ENCODE data around the gene ATG101. TPM values are rescaled to one million over a fixed set of nuclear protein-coding genes. Genes with fewer than 3 reads are reported as not detected.
A peak's percentile ranks its signal among the peaks of the same experiment; 100 is the strongest.

ATG101 gene
- polyA plus RNA-seq, 1 of the 3 experiments (the other 2 are of a cell fraction) = 160 TPM

- H3K4me2 ChIP-seq = no peak overlapping the region
- H3K27me3 ChIP-seq (ENCODE audit: insufficient read depth) = no peaks in the 10 kb centered on the region
- H3K4me3 ChIP-seq (ENCODE audit: low read depth in 2 of 2, low read length in 1 of 2) = no peak overlapping the region; a peak in 1 of 4 replicates
- POLR2A ChIA-PET = interaction anchor here (1.3 to 1.5 kb wide), 2 partner anchors 14 to 58 kb away, joined by 4 to 5 read pairs; partner anchors contain the start of gene ATG101
- H4K20me1 ChIP-seq (ENCODE audit: insufficient read depth) = peaks cover 7% of the 10 kb centered on the region
- H3K36me3 ChIP-seq (replicated peaks in 1 of 2; ENCODE audit: control insufficient read depth in 1 of 2, insufficient read depth in 2 of 2, low read length in 1 of 2) = peaks cover 0 to 7% of the 10 kb centered on the region in 2 experiments
- TF ChIP-seq MXI1 (IDR thresholded peaks at IDR 0.05; ENCODE audit: low read depth, low read length) (no peak), NRF1 (IDR thresholded peaks at IDR 0.05; ENCODE audit: low read depth, low read length) (no peak), FOXJ3 (CRISPR knock-in tag; IDR thresholded peaks at IDR 0.05) (no peak)
- H3K27ac ChIP-seq (ENCODE audit: low read depth in 2 of 2, low read length in 1 of 2) = no peak overlapping the region
- H3K9me2 ChIP-seq = no peaks in the 10 kb centered on the region
- H3F3A ChIP-seq (replicated peaks; ENCODE audit: insufficient read depth) = no peaks in the 10 kb centered on the region
- H2AFZ ChIP-seq (ENCODE audit: low read depth) = no peak overlapping the region
- H3K9me3 ChIP-seq = no peaks in the 10 kb centered on the region
- no peak overlapping the region for H3K9ac ChIP-seq
- peaks cover 5% of the 10 kb centered on the region; the same call in 1 of the 2 replicates for H3K79me2 ChIP-seq (ENCODE audit: insufficient read depth)
- no peak for DNase-seq
- WGBS (ENCODE audit: low lambda C conversion rate) = 0% methylated on average over 2 of the region's 2 CpGs
- CTCF ChIA-PET = interaction anchor here (1.0 to 24.8 kb wide), 13 partner anchors 8 to 897 kb away, joined by 3 to 949 read pairs (median 5); partner anchors contain the start of gene ATG101
- peaks cover 0 to 28% of the 10 kb centered on the region in 2 experiments; a peak in 1 of 4 replicates for H3K4me1 ChIP-seq (ENCODE audit: control insufficient read depth in 1 of 2, insufficient read depth in 2 of 2, low read depth in 1 of 2, low read length in 1 of 2)
Measured at GRCh38 chr12:52083638-52083996, 13.8 kb downstream of the ATG101 start.

DNA sequence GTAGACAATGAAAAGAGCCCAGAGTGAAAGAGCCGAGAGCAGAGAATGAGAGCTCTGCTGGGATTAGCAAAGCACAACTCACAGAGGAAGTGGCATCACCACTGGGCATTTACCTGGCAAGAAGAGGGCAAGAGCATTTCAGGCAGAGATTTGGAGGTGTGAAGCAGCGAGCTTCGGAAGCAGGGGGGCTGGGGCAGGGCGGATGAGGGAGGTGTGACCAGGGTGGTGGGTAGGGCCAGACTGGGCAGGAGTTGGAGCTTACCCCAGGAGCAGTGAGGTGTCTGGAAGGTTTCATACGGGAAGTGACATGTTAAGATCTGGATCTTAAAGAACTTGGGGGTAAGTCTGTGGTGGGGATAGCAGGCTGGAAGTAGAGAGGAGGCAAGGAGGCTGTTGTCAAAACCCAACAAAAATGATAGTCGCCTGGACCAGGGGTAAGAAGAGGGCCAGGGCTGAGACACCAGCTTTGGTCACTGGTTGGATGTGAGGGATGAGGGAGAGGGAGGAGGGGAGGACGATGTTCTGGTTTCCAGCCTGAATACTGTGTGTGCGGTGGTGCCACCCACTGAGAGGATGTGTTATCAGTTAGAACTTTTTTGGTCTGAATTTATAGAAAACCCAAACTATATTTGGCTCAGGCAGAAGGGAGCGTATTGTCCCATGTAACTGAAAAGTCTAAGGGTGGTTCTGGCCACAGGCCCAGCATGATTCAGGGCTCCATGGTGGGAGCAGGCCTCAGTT lies 14.9 kb downstream of the ATG101 start:
- POLR2A ChIA-PET = no interaction called here
- H3F3A ChIP-seq (replicated peaks; ENCODE audit: insufficient read depth) = no peaks in the 10 kb centered on the region
- peaks cover 0 to 28% of the 10 kb centered on the region in 2 experiments; a peak in 1 of 4 replicates for H3K4me1 ChIP-seq (ENCODE audit: control insufficient read depth in 1 of 2, insufficient read depth in 2 of 2, low read depth in 1 of 2, low read length in 1 of 2)
- CTCF ChIA-PET = interaction anchor here (0.7 to 24.8 kb wide), 8 partner anchors 9 to 92 kb away, joined by 3 to 949 read pairs (median 7); partner anchors contain the start of gene ATG101
- no peak for DNase-seq
- H3K79me2 ChIP-seq (ENCODE audit: insufficient read depth) = no peaks in the 10 kb centered on the region
- H3K4me2 ChIP-seq = no peak overlapping the region
- no peak for TF ChIP-seq YY1 (IDR thresholded peaks at IDR 0.05; ENCODE audit: low read depth)
- TF ChIP-seq FOSL2 (IDR thresholded peaks at IDR 0.05; ENCODE audit: borderline replicate concordance, low read depth) = no peak
- no peak for TF ChIP-seq TCF12 (IDR thresholded peaks at IDR 0.05)
- no peak for TF ChIP-seq NFIC (IDR thresholded peaks at IDR 0.05; ENCODE audit: borderline replicate concordance)
- no peak for TF ChIP-seq NRF1 (IDR thresholded peaks at IDR 0.05; ENCODE audit: low read depth, low read length)
- TF ChIP-seq TEAD4 (IDR thresholded peaks at IDR 0.05; ENCODE audit: borderline replicate concordance, insufficient read depth) = no peak
- no peaks in the 10 kb centered on the region for H4K20me1 ChIP-seq (ENCODE audit: insufficient read depth)
- H3K36me3 ChIP-seq (replicated peaks in 1 of 2; ENCODE audit: control insufficient read depth in 1 of 2, insufficient read depth in 2 of 2, low read length in 1 of 2) = peaks cover 0 to 3% of the 10 kb centered on the region in 2 experiments
- no peak overlapping the region for H2AFZ ChIP-seq (ENCODE audit: low read depth)
- no peak overlapping the region for H3K27ac ChIP-seq (ENCODE audit: low read depth in 2 of 2, low read length in 1 of 2)
- no peak overlapping the region for H3K9ac ChIP-seq
- H3K27me3 ChIP-seq (ENCODE audit: insufficient read depth) = peaks cover 2% of the 10 kb centered on the region; the same call in 1 of the 2 replicates
- H3K9me3 ChIP-seq = no peaks in the 10 kb centered on the region
- H3K4me3 ChIP-seq (ENCODE audit: low read depth in 2 of 2, low read length in 1 of 2) = no peak overlapping the region
- 84% methylated on average over 9 of the region's 9 CpGs for WGBS (ENCODE audit: low lambda C conversion rate)
- no peaks in the 10 kb centered on the region for H3K9me2 ChIP-seq

- H3F3A ChIP-seq (replicated peaks; ENCODE audit: insufficient read depth) = no peaks in the 10 kb centered on the region
- H3K79me2 ChIP-seq (ENCODE audit: insufficient read depth) = no peaks in the 10 kb centered on the region
- H4K20me1 ChIP-seq (ENCODE audit: insufficient read depth) = no peaks in the 10 kb centered on the region
- no peaks in the 10 kb centered on the region for H3K9me2 ChIP-seq
- peaks cover 0 to 22% of the 10 kb centered on the region in 2 experiments; a peak in 1 of 4 replicates for H3K4me1 ChIP-seq (ENCODE audit: control insufficient read depth in 1 of 2, insufficient read depth in 2 of 2, low read depth in 1 of 2, low read length in 1 of 2)
- 77% methylated on average over 5 of the region's 6 CpGs for WGBS (ENCODE audit: low lambda C conversion rate)
- H3K27me3 ChIP-seq (ENCODE audit: insufficient read depth) = peaks cover 10% of the 10 kb centered on the region; the same call in 1 of the 2 replicates
- no peak overlapping the region for H2AFZ ChIP-seq (ENCODE audit: low read depth)
- no peak overlapping the region for H3K4me2 ChIP-seq
- CTCF ChIA-PET = interaction anchor here (1.4 to 24.8 kb wide), 3 partner anchors 8 to 52 kb away, joined by 6 to 949 read pairs (median 8); no protein-coding TSS in a partner anchor
- POLR2A ChIA-PET = no interaction called here
- H3K36me3 ChIP-seq (replicated peaks in 1 of 2; ENCODE audit: control insufficient read depth in 1 of 2, insufficient read depth in 2 of 2, low read length in 1 of 2) = no peaks in the 10 kb centered on the region
- DNase-seq = peak; percentile 3
- H3K9me3 ChIP-seq = no peaks in the 10 kb centered on the region
- no peak overlapping the region for H3K9ac ChIP-seq
- no peak overlapping the region for H3K4me3 ChIP-seq (ENCODE audit: low read depth in 2 of 2, low read length in 1 of 2)
- no peak overlapping the region for H3K27ac ChIP-seq (ENCODE audit: low read depth in 2 of 2, low read length in 1 of 2)
- TF ChIP-seq MXI1 (IDR thresholded peaks at IDR 0.05; ENCODE audit: low read depth, low read length) (no peak), YY1 (IDR thresholded peaks at IDR 0.05; ENCODE audit: low read depth) (no peak), FOXJ3 (CRISPR knock-in tag; IDR thresholded peaks at IDR 0.05) (no peak), NRF1 (IDR thresholded peaks at IDR 0.05; ENCODE audit: low read depth, low read length) (no peak), FOSL2 (IDR thresholded peaks at IDR 0.05; ENCODE audit: borderline replicate concordance, low read depth) (no peak), JUND (IDR thresholded peaks at IDR 0.05) (no peak), RXRA (IDR thresholded peaks at IDR 0.05; ENCODE audit: borderline replicate concordance, low read depth) (no peak), SMC3 (IDR thresholded peaks at IDR 0.05; ENCODE audit: low read depth, low read length) (no peak), EZH2phosphoT487 (IDR thresholded peaks at IDR 0.05; ENCODE audit: borderline replicate concordance, low read depth) (no peak), FOXM1 (IDR thresholded peaks at IDR 0.05; ENCODE audit: low read depth) (no peak)
- TF ChIP-seq, protein P1, sequence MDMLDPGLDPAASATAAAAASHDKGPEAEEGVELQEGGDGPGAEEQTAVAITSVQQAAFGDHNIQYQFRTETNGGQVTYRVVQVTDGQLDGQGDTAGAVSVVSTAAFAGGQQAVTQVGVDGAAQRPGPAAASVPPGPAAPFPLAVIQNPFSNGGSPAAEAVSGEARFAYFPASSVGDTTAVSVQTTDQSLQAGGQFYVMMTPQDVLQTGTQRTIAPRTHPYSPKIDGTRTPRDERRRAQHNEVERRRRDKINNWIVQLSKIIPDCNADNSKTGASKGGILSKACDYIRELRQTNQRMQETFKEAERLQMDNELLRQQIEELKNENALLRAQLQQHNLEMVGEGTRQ (IDR thresholded peaks at IDR 0.05; ENCODE audit: borderline replicate concordance, low read depth, low read length) = no peak
- TF ChIP-seq, protein P2, sequence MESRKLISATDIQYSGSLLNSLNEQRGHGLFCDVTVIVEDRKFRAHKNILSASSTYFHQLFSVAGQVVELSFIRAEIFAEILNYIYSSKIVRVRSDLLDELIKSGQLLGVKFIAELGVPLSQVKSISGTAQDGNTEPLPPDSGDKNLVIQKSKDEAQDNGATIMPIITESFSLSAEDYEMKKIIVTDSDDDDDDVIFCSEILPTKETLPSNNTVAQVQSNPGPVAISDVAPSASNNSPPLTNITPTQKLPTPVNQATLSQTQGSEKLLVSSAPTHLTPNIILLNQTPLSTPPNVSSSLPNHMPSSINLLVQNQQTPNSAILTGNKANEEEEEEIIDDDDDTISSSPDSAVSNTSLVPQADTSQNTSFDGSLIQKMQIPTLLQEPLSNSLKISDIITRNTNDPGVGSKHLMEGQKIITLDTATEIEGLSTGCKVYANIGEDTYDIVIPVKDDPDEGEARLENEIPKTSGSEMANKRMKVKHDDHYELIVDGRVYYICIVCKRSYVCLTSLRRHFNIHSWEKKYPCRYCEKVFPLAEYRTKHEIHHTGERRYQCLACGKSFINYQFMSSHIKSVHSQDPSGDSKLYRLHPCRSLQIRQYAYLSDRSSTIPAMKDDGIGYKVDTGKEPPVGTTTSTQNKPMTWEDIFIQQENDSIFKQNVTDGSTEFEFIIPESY (IDR thresholded peaks at IDR 0.05; ENCODE audit: borderline replicate concordance, low read depth) = no peak
- TF ChIP-seq, protein P3, sequence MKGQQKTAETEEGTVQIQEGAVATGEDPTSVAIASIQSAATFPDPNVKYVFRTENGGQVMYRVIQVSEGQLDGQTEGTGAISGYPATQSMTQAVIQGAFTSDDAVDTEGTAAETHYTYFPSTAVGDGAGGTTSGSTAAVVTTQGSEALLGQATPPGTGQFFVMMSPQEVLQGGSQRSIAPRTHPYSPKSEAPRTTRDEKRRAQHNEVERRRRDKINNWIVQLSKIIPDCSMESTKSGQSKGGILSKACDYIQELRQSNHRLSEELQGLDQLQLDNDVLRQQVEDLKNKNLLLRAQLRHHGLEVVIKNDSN (IDR thresholded peaks at IDR 0.05; ENCODE audit: borderline replicate concordance, low read depth) = no peak
Measured at GRCh38 chr12:52085682-52086180, 16.0 kb downstream of the ATG101 start.

All from SK-N-SH (cell line).